Transverse colon (tissue), 4 donors: ENCODE results near the gene CREBZF. TPM values are rescaled to one million over a fixed set of nuclear protein-coding genes. Genes with fewer than 3 reads are reported as not detected.
"Not testable (repeated sequence)": the region's sequence is repeated elsewhere in the genome, so short reads cannot be mapped to it uniquely, and the experiment has no call there.

Source experiments
- DNase-seq: peaks from one replicate; pipeline ENCODE4 v3.0.0-alpha.2; 2019
- H3K27ac ChIP-seq, 4 donors: fragments of 200-600 bp; sonication (generic); 2 replicates each; pipeline ENCODE4 v1.5.1; 2016 to 2018; ENCODE audit warnings: inconsistent platforms in 4 of 4
- H3K27me3 ChIP-seq: fragments of 200-600 bp; sonication (generic); 2 replicates; pipeline ENCODE4 v1.5.1; 2017; ENCODE audit warnings: inconsistent platforms
- H3K36me3 ChIP-seq, 4 donors: fragments of 200-600 bp; sonication (generic); 2 replicates each; pipeline ENCODE4 v1.5.1; 2017 to 2019; ENCODE audit warnings: inconsistent platforms in 4 of 4
- H3K4me1 ChIP-seq, 4 donors: fragments of 200-600 bp; sonication (generic); 2 replicates each; pipeline ENCODE4 v1.5.1; 2017 to 2020; ENCODE audit warnings: inconsistent platforms in 4 of 4
- H3K4me3 ChIP-seq, 4 donors: fragments of 200-600 bp; sonication (generic); 1 replicate in 1 of 4; 2 replicates in 3 of 4; pipeline versions ENCODE4 v1.5.1 to v1.6.1; 2017 to 2019; ENCODE audit warnings: inconsistent platforms in 4 of 4
- H3K9me3 ChIP-seq, 2 donors: fragments of 200-600 bp; sonication (generic); 2 replicates each; pipeline ENCODE4 v1.5.1; 2017 to 2019; ENCODE audit warnings: inconsistent platforms in 2 of 2
- CTCF ChIP-seq, 5 experiments: fragments of 200-600 bp in 3 of 5; fragments of 450-650 bp in 2 of 5; sonication (generic) in 3 of 5; IDR thresholded peaks; 1 replicate in 2 of 5; 2 replicates in 3 of 5; pipeline ENCODE4 v1.5.1; 2016 to 2017; ENCODE audit warnings: antibody characterized with exemption in 5 of 5, inconsistent platforms in 3 of 5, mild to moderate bottlenecking in 2 of 5, moderate library complexity in 1 of 5
- EP300 ChIP-seq: sonication (generic); formaldehyde crosslinking; IDR thresholded peaks from one replicate; pipeline ENCODE4 v1.6.1; 2017; ENCODE audit warnings: antibody characterized with exemption, low read depth
- POLR2A ChIP-seq: fragments of 450-650 bp; IDR thresholded peaks from one replicate; pipeline ENCODE4 v1.6.1; 2016; ENCODE audit warnings: antibody characterized with exemption, mild to moderate bottlenecking, moderate library complexity
- POLR2AphosphoS5 ChIP-seq, 3 donors: sonication (generic); formaldehyde crosslinking; IDR thresholded peaks; one replicate each; pipeline ENCODE4 v1.6.1; 2016; ENCODE audit warnings: antibody characterized with exemption in 3 of 3
- WGBS, 2 donors: methylation state at CpG; one replicate each; pipeline ENCODE4 v1.1.5; 2018; ENCODE audit warnings: low coverage in 1 of 2; 5-methylcytosine and 5-hydroxymethylcytosine counted together
- in situ Hi-C, 4 donors: fragments of 200-750 bp; cut with MboI; loops; one replicate each; pipeline versions ENCODE4 v1.15.0 to v1.15.1; 2017; ENCODE audit warnings: low sequenced_read_pairs in 3 of 4, low pct_ligation_motif_present in 1 of 4, low pct_unique_long_range_greater_than_20kb in 1 of 4
- intact Hi-C: fragments of 100-400 bp; cut with DNase I; formaldehyde crosslinking; loops from one replicate; pipeline ENCODE4 v1.15.1; 2023; ENCODE audit warnings: low total_unique reads
- total RNA-seq, 4 donors: library from RNA; depleted of rRNA; stranded (reverse); fragments of >200 nt; gene quantifications; one replicate each; pipeline ENCODE4 v1.1.0, GENCODE V29; 2016

The CREBZF gene
- total RNA-seq, 4 donors from 2014 or later: 55.3 to 147 (median 85.5) TPM

GRCh38 chr11:85627332-85627997 is 37.5 kb downstream of the CREBZF start, which contains the start of gene DLG2:
Gene DLG2 (minus strand): TSS chr11:85627344.
- Histone ChIP-seq H3K9me3 (no peaks in the 10 kb centered on the region), H3K4me3 (peak within 1 kb of the TSS; percentile 51 to 87 (median 55)), H3K27ac (peak within 1 kb of the TSS; percentile 91 to 96 (median 94)), H3K4me1 (peaks cover 8 to 29% (median 10%) of the 10 kb centered on the region in 4 donors), H3K36me3 (peaks cover 0 to 10% (median 0%) of the 10 kb centered on the region in 4 donors), H3K27me3 (no peaks in the 10 kb centered on the region)
- TF ChIP-seq EP300 (no peak), POLR2AphosphoS5 (IDR thresholded peaks at IDR 0.05) (peak in 2 of 3 donors; percentile 16 to 48)
- DNase-seq: no peak
- in situ Hi-C loops (no loop called here), intact Hi-C loops (loop anchor here (5.0 kb wide), 1 partner anchor 35 kb away; no protein-coding TSS in a partner anchor)
- 1% methylated on average over 14 to 23 of the region's 23 CpGs for WGBS, 2 donors

- DNase-seq: no peak
- Histone ChIP-seq H3K4me3 (peak overlapping the region in 1 of 4 donors; percentile 87), H3K9me3 (no peaks in the 10 kb centered on the region), H3K36me3 (peaks cover 0 to 10% (median 0%) of the 10 kb centered on the region in 4 donors), H3K27me3 (no peaks in the 10 kb centered on the region), H3K27ac (peak overlapping the region; percentile 91 to 96 (median 94)), H3K4me1 (peaks cover 8 to 29% (median 10%) of the 10 kb centered on the region in 4 donors)
- intact Hi-C loops: loop anchor here (5.0 kb wide), 1 partner anchor 36 kb away; no protein-coding TSS in a partner anchor
- WGBS, 2 donors: 46 to 56% methylated on average over 2 of the region's 2 CpGs
- in situ Hi-C loops: no loop called here
- no peak for TF ChIP-seq CTCF (IDR thresholded peaks at IDR 0.05)
- no peak for TF ChIP-seq POLR2AphosphoS5 (IDR thresholded peaks at IDR 0.05)
- TF ChIP-seq POLR2A: no peak
- no peak for TF ChIP-seq EP300
These were observed 38.4 kb downstream of the CREBZF start for GRCh38 chr11:85626496-85626895.

- intact Hi-C loops: no loop called here
These were observed 44.7 kb downstream of the CREBZF start for GRCh38 chr11:85620256-85620655.

GRCh38 chr11:85619499-85619898 is 45.4 kb downstream of the CREBZF start:
- DNase-seq: no peak
- Histone ChIP-seq H3K27me3 (no peaks in the 10 kb centered on the region), H3K36me3 (no peaks in the 10 kb centered on the region), H3K4me3 (no peak overlapping the region), H3K4me1 (no peaks in the 10 kb centered on the region), H3K27ac (no peak overlapping the region), H3K9me3 (no peaks in the 10 kb centered on the region)
- 89% methylated on average over 4 to 6 of the region's 6 CpGs for WGBS, 2 donors
- intact Hi-C loops: no loop called here
- TF ChIP-seq POLR2A: no peak
- TF ChIP-seq EP300: no peak
- in situ Hi-C loops: loop anchor here in 1 of 4 donors (25.0 kb wide), 1 partner anchor 218 kb away; no protein-coding TSS in a partner anchor

More at GRCh38 chr11:85620256-85620655, 44.7 kb downstream of the CREBZF start:
- no peak for TF ChIP-seq EP300
- no peak for TF ChIP-seq CTCF (IDR thresholded peaks at IDR 0.05)
- TF ChIP-seq POLR2A: no peak
- no peak for TF ChIP-seq POLR2AphosphoS5 (IDR thresholded peaks at IDR 0.05)
- Histone ChIP-seq H3K4me3 (no peak overlapping the region), H3K36me3 (no peaks in the 10 kb centered on the region), H3K4me1 (no peaks in the 10 kb centered on the region), H3K27me3 (no peaks in the 10 kb centered on the region), H3K27ac (no peak overlapping the region), H3K9me3 (no peaks in the 10 kb centered on the region)
- in situ Hi-C loops: loop anchor here in 1 of 4 donors (25.0 kb wide), 1 partner anchor 217 kb away; no protein-coding TSS in a partner anchor
- DNase-seq: no peak
- WGBS, 2 donors: 61 to 72% methylated on average over 3 of the region's 3 CpGs

GRCh38 chr11:85611643-85612042 is 53.3 kb downstream of the CREBZF start:
- H3K27me3 ChIP-seq, DNase-seq, H3K4me1 ChIP-seq, H3K36me3 ChIP-seq, intact Hi-C loops, H3K27ac ChIP-seq, H3K4me3 ChIP-seq, H3K9me3 ChIP-seq: not testable (repeated sequence)
- in situ Hi-C loops: loop anchor here in 1 of 4 donors (25.0 kb wide), 1 partner anchor 226 kb away; no protein-coding TSS in a partner anchor
- 57 to 71% methylated on average over 2 of the region's 2 CpGs for WGBS, 2 donors

Other genes starting within 250 kb of the CREBZF start
- gene DLG2, start 37.8 kb downstream of the CREBZF start, total RNA-seq: 10 to 100 TPM in 1 of 4 donors, 1 to 10 TPM in 3; 1.9 to 28.3 (median 3.7) TPM
- gene TMEM126B, start 36.5 kb downstream of the CREBZF start, total RNA-seq: 10 to 100 TPM; 29.9 to 48.3 (median 42.6) TPM
- 10 to 100 TPM in 2 of 4 donors, 1 to 10 TPM in 1, not detected in 1; 4.0 to 17.5 (median 11.3) TPM for gene TMEM126A, start 17.2 kb downstream of the CREBZF start, total RNA-seq
- 1 to 10 TPM in 3 of 4 donors, under 1 TPM in 1; 1.00 to 9.6 (median 7.2) TPM for gene CCDC89, start 21.1 kb upstream of the CREBZF start, total RNA-seq
- 1,000 to 10,000 TPM in 1 of 4 donors, 100 to 1,000 TPM in 3; 140 to 1,280 (median 344) TPM for gene SYTL2, start 146.0 kb upstream of the CREBZF start, total RNA-seq
- not detected for gene CCDC83, start 190.3 kb upstream of the CREBZF start, total RNA-seq